ENCODE results near the gene ZNF385D. TPM values are rescaled to one million over a fixed set of nuclear protein-coding genes. Genes with fewer than 3 reads are reported as not detected.

ZNF385D gene
- total and polyA plus RNA-seq, 7 donors, result under 0.01 to 4.3 (median 1.2) TPM

GRCh38 chr3:21509731-21510470, 241.1 kb downstream of the ZNF385D start:
- TF ChIP-seq POLR2A (IDR thresholded peaks at IDR 0.05) (no peak), POLR2AphosphoS5 (IDR thresholded peaks at IDR 0.05) (no peak), EP300 (IDR thresholded peaks at IDR 0.05) (no peak)
- TF ChIP-seq, protein P1, sequence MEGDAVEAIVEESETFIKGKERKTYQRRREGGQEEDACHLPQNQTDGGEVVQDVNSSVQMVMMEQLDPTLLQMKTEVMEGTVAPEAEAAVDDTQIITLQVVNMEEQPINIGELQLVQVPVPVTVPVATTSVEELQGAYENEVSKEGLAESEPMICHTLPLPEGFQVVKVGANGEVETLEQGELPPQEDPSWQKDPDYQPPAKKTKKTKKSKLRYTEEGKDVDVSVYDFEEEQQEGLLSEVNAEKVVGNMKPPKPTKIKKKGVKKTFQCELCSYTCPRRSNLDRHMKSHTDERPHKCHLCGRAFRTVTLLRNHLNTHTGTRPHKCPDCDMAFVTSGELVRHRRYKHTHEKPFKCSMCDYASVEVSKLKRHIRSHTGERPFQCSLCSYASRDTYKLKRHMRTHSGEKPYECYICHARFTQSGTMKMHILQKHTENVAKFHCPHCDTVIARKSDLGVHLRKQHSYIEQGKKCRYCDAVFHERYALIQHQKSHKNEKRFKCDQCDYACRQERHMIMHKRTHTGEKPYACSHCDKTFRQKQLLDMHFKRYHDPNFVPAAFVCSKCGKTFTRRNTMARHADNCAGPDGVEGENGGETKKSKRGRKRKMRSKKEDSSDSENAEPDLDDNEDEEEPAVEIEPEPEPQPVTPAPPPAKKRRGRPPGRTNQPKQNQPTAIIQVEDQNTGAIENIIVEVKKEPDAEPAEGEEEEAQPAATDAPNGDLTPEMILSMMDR (IDR thresholded peaks at IDR 0.05), result no peak
- Histone ChIP-seq H3K36me3 (no peaks in the 10 kb centered on the region), H3K4me3 (no peak overlapping the region), H3K27ac (no peak overlapping the region), H3K4me1 (no peaks in the 10 kb centered on the region), H3K27me3 (no peaks in the 10 kb centered on the region), H3K9me3 (no peaks in the 10 kb centered on the region)
- WGBS, 2 donors, result 39 to 53% methylated on average over 5 of the region's 5 CpGs
- intact Hi-C loops (cut with DNase I), result no loop called here
- no peak for DNase-seq

DNA sequence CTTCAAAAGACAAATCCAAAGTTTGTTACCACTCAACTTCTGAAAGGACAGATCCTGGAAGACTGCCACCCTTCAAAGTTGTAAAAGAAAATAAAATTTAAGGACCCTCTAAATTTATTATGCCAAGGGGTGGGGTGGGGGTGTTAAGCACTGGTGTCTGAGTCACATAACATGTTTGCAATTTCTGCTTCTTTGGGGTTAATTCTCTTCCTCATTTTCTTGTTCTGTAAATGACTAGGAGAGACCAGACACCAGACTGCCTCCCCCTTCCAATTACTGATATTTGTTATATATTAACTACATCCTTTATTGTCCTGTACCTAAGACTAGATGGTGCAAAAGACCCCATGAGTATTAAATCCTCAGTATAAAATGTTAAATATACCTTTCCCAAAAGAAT, 242.8 kb downstream of the ZNF385D start:
- no peak overlapping the region for H3K27ac ChIP-seq
- no peak for DNase-seq
- no peak for TF ChIP-seq POLR2A (IDR thresholded peaks at IDR 0.05)
- TF ChIP-seq EP300 (IDR thresholded peaks at IDR 0.05), result no peak
- no peak for TF ChIP-seq POLR2AphosphoS5 (IDR thresholded peaks at IDR 0.05)
- TF ChIP-seq, protein P1 (IDR thresholded peaks at IDR 0.05), result no peak

DNA sequence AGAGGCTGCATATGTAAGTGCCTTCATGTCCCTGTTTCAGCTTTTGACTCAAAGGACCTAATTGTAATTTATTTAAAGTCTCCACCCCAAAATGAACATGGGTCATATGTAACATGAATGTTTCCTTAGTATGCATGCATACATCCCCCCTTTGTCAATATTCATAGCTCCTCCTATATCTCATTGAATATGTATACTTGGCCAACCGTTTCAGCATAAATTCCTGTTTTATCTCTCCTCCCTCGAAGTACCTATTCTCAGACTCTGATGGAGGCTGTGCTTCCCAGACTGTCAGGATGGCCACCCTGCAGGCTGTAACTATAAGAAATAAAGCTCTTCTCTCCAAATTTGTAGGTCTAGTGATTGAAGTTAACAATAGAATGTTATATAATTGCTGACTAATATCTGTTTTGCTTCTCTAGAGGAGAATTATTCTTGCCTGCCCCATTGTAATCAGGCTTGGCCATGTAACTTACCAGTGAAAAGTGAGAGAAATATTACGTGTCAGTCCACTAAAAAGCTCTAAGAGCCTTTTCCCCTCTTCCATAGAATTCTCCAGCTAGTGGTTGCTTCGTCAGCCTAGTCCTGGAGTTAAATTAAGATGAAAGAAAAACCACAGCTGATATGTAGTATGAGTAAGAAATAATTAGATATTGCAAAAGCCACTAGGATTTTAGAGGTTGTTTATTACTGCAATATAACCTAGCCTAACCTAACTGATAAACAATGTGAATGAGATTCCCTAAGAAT, 245.1 kb downstream of the ZNF385D start:
- no peak for DNase-seq
- intact Hi-C loops (cut with DNase I), result no loop called here
- Histone ChIP-seq H3K9me3 (no peaks in the 10 kb centered on the region), H3K27me3 (no peaks in the 10 kb centered on the region), H3K4me1 (no peaks in the 10 kb centered on the region), H3K27ac (no peak overlapping the region), H3K36me3 (no peaks in the 10 kb centered on the region), H3K4me3 (no peak overlapping the region)
- WGBS, 2 donors, result 41 to 56% methylated on average over 4 of the region's 4 CpGs
- no peak for TF ChIP-seq POLR2A (IDR thresholded peaks at IDR 0.05)
- TF ChIP-seq EP300 (IDR thresholded peaks at IDR 0.05), result no peak
- TF ChIP-seq, protein P1 (IDR thresholded peaks at IDR 0.05), result no peak
- no peak for TF ChIP-seq POLR2AphosphoS5 (IDR thresholded peaks at IDR 0.05)

More for the DNA sequence above, 242.8 kb downstream of the ZNF385D start:
- no peaks in the 10 kb centered on the region for H3K9me3 ChIP-seq
- intact Hi-C loops (cut with DNase I), result no loop called here
- H3K36me3 ChIP-seq, result no peaks in the 10 kb centered on the region
- no peaks in the 10 kb centered on the region for H3K27me3 ChIP-seq
- H3K4me3 ChIP-seq, result no peak overlapping the region
- no peaks in the 10 kb centered on the region for H3K4me1 ChIP-seq

- no peak overlapping the region for H3K27ac ChIP-seq
- intact Hi-C loops (cut with DNase I), result no loop called here
- WGBS, 2 donors, result 45 to 53% methylated on average over 1 of the region's 1 CpG
Measured at GRCh38 chr3:21502656-21503055, 248.4 kb downstream of the ZNF385D start.

More at GRCh38 chr3:21502656-21503055, 248.4 kb downstream of the ZNF385D start:
- no peak overlapping the region for H3K4me3 ChIP-seq
- TF ChIP-seq, protein P1 (IDR thresholded peaks at IDR 0.05), result no peak
- TF ChIP-seq POLR2A (IDR thresholded peaks at IDR 0.05) (no peak), POLR2AphosphoS5 (IDR thresholded peaks at IDR 0.05) (no peak), EP300 (IDR thresholded peaks at IDR 0.05) (no peak)
- no peak for DNase-seq
- no peaks in the 10 kb centered on the region for H3K4me1 ChIP-seq
- H3K27me3 ChIP-seq, result no peaks in the 10 kb centered on the region
- no peaks in the 10 kb centered on the region for H3K9me3 ChIP-seq
- H3K36me3 ChIP-seq, result no peaks in the 10 kb centered on the region
